HG03175 (cell line): ENCODE measurements around the gene ANXA10.
"Not testable (repeated sequence)": the region's sequence is repeated elsewhere in the genome, so short reads cannot be mapped to it uniquely, and the experiment has no call there.

Source experiments
- ATAC-seq: cut with Tn5 transposase; IDR thresholded peaks from one replicate; pipeline ENCODE4 v1.9.1; 2021; ENCODE audit warnings: mild to moderate bottlenecking, moderate library complexity; ENCODE audit not compliant: unreplicated experiment

ANXA10 gene

GRCh38 chr4:168092176-168092712 is at the start of gene ANXA10:
Gene ANXA10 (plus strand): TSS chr4:168092537. CDS start chr4:168092701, 164 bp downstream.
- ATAC-seq, result no peak

- ATAC-seq, result no peak
Observed at GRCh38 chr4:168045354-168045753, 47.0 kb upstream of the ANXA10 start.

GRCh38 chr4:168050002-168050401 is 42.3 kb upstream of the ANXA10 start:
- ATAC-seq, result no peak

GRCh38 chr4:168051526-168051925 is 40.8 kb upstream of the ANXA10 start:
- no peak for ATAC-seq

- ATAC-seq, result peak; percentile 88
Observed at GRCh38 chr4:168057412-168057811, 34.9 kb upstream of the ANXA10 start.

GRCh38 chr4:168059251-168059650 is 33.1 kb upstream of the ANXA10 start:
- ATAC-seq, result no peak

- no peak for ATAC-seq
Observed at GRCh38 chr4:168063031-168063430, 29.3 kb upstream of the ANXA10 start.

GRCh38 chr4:168070903-168071302 is 21.4 kb upstream of the ANXA10 start:
- ATAC-seq, result no peak

- ATAC-seq, result no peak
Observed at GRCh38 chr4:168071304-168071703, 21.0 kb upstream of the ANXA10 start.

GRCh38 chr4:168074861-168075260 is 17.5 kb upstream of the ANXA10 start:
- no peak for ATAC-seq

- peak; percentile 95 for ATAC-seq
Observed at GRCh38 chr4:168076989-168077725, 15.2 kb upstream of the ANXA10 start.

GRCh38 chr4:168077726-168078239 is 14.6 kb upstream of the ANXA10 start:
- ATAC-seq, result no peak

- no peak for ATAC-seq
Observed at GRCh38 chr4:168082379-168082778, 10.0 kb upstream of the ANXA10 start.

- no peak for ATAC-seq
Observed at GRCh38 chr4:168095776-168096406, 3.6 kb downstream of the ANXA10 start.

- ATAC-seq, result no peak
Observed at GRCh38 chr4:168096407-168096784, 4.1 kb downstream of the ANXA10 start.

GRCh38 chr4:168097161-168097560 is 4.8 kb downstream of the ANXA10 start:
- no peak for ATAC-seq

- ATAC-seq, result no peak
Observed at GRCh38 chr4:168098248-168098717, 5.9 kb downstream of the ANXA10 start.

GRCh38 chr4:168099195-168099594 is 6.9 kb downstream of the ANXA10 start:
- no peak for ATAC-seq

GRCh38 chr4:168101026-168101425 is 8.7 kb downstream of the ANXA10 start:
- ATAC-seq, result no peak

GRCh38 chr4:168102403-168102802 is 10.1 kb downstream of the ANXA10 start:
- no peak for ATAC-seq

- no peak for ATAC-seq
Observed at GRCh38 chr4:168109527-168109926, 17.2 kb downstream of the ANXA10 start.

GRCh38 chr4:168113059-168113458 is 20.7 kb downstream of the ANXA10 start:
- not testable (repeated sequence) for ATAC-seq
